ENCODE measurements around the gene CRKL.

The CRKL gene

GRCh38 chr22:20980523-20980922 is 63.3 kb downstream of the CRKL start:
- in situ Hi-C loops (cut with MboI; ENCODE audit: low sequenced_read_pairs): no loop called here

GRCh38 chr22:20980938-20981722 is 63.9 kb downstream of the CRKL start:
- in situ Hi-C loops (cut with MboI; ENCODE audit: low sequenced_read_pairs): no loop called here

DNA sequence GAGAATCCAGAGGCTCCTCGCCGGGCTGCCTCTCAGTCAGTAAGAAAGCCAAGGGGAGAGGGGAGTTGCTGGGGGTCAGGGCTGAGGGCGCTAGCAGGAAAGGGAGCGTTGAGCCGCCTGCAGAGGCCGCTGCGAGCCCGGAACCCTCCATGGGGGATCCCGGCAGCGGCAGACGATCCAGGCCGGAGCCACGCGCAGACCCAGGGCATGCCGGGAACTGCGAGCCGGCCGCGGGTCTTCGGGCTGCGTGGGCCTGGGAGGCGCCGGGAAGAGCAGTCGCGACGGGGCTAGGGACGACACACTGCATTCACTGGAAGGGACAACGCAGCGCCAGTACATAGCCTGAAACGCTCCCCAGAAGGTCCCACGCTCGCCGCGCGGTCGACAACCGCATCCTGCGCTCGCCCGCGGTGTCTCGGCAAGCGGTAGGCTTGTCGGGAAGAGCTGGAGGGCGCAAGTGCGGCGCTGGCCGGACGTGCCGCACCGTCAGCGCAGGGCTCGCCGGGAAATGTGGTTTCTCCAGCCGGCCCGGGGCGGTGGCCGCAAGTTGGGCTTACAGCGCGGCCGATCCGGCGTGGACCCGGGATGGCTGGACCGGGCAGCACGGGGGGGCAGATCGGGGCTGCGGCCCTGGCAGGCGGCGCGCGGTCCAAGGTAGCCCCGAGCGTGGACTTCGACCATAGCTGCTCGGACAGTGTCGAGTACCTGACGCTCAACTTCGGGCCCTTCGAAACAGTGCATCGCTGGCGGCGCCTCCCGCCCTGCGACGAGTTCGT is 64.8 kb downstream of the CRKL start, which contains the start of gene LZTR1:
TSS of gene LZTR1 (plus strand) at position 511 of the 776 bp plus-strand sequence. CDS start at position 586, 75 bp downstream.
- in situ Hi-C loops (cut with MboI; ENCODE audit: low sequenced_read_pairs): no loop called here

DNA sequence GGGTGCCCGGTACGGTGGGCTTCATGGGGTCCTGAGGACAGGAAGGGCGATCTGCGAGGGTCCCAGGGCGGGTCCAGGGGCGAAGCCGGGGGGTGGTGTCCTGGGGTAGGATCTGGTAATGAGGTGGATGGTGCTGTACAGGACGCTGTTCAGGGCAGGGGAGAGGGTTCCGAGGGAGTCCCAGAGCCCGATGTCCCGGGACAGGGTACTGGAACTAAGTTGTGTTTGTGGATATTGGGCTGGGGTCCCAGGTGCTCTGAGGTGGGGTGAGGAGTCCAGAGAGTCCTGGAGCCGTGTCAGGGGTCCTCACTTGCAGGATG is 65.3 kb downstream of the CRKL start:
- in situ Hi-C loops (cut with MboI; ENCODE audit: low sequenced_read_pairs): no loop called here

DNA sequence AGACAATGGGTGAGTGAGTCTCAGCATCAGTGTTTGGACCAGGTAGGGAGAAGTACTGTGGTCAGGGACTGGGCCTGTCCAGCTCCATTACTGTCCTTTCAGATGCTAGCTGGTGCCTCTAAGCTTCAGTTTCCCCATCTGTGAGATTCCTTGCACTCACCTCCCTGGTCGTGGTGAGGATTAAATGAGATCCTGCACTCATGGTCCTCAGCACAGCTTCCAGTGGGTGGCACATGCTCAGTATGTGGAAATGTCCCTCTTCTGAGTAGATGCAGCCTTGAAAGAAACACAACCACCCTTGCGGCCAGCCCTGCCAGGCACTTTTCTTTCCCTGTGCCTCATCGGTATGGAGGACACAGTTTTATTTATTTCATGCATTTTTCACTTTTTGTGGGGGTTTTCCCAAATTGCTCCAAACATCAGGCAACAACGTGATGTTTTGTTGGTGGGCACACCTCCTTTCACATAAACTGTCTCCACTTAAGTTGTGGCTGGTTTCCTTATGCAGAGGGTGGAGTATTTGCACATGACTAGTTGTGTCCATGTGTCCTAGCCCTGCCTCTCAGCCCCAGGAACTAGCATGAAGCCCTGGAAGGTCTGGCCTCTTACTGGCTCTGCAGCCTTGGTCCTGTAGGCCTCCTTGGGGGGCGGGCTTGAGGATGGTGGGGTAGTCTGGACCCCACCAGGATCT is 66.0 kb downstream of the CRKL start:
- in situ Hi-C loops (cut with MboI; ENCODE audit: low sequenced_read_pairs): no loop called here

DNA sequence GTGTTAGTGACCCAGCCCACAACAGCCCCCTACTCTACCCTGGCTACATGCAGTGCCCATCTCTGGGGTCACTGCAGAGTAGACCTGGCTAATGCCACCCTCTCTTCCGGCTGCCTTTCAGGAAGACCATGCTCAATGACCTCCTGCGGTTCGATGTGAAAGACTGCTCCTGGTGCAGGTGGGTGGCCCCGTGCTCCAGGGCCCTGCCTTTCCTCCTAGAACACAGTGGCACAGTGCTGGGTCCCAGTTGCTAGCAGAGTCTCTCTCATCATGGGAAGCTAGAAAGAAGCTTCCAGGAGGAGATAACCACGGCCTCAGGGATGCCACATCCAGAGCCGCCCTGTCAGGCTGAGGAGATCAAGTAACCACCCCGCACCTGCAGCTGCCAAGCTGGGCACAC is 68.5 kb downstream of the CRKL start:
- in situ Hi-C loops (cut with MboI; ENCODE audit: low sequenced_read_pairs): no loop called here

DNA sequence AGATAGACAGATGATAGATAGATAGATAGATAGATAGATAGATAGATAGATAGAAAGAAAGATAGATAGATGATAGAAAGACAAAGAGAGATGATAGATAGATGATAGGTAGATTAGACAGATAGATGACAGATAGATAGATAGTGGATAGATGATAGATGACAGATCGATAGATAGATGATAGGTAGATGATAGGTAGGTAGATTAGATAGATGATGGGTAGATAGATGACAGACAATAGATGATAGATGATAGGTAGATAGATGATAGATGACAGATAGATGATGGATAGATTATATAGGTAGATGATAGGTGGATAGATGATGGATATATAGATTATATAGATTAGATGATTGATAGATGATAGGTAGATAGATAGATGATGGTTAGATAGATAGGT is 69.2 kb downstream of the CRKL start:
- in situ Hi-C loops (cut with MboI; ENCODE audit: low sequenced_read_pairs): no loop called here

DNA sequence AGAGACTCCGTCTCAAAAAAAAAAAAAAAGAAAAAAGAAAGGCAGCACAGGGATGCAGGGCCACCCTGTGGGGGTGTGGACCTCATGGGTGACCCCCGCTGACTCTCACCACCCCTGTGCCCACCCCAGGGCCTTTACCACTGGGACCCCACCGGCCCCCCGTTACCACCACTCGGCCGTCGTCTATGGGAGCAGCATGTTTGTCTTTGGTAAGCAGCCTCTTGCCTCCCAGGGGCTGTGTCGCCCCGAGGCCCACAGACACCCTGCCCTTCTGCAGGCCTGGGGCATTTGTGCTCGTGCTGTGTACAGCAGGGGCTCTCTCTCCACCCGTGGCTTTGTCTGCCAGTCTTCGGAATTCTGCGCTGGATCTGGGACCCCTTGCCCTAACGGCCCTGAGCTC is 70.2 kb downstream of the CRKL start:
- in situ Hi-C loops (cut with MboI; ENCODE audit: low sequenced_read_pairs): no loop called here

DNA sequence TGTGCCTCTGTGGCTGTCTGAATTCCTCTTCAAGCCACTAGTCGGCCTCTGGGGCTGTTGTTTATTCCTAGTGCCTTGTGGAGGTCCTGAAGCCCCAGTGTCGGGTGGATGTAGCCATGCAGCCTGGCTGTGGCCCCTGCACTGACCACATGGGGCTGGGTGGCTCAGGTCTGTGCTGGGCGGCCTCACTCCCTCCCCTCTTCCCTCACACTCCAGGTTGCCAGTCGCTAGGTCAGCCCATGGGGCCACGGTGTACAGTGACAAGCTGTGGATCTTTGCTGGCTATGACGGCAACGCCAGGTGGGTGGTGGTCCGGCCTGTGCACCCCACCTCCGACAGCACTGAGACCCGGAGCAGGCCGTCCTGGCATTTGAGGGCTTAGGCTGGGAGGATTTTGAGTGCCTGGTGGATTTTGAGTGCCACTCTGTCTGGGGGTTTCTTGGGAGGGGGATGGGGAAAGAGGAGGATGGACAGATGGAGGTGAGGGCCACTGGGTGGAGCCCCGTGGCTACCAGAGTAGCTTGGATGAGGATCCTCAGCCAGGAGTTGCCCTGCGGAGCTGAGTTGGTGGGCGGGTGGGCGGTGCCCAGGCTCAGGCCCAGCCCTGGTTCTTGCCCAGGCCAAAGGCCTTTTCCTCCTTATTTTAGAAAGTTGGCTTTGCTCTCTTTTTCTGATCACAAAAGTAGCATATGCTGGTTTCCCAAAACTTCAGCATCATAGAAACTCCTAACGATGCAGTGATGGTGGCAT is 71.5 kb downstream of the CRKL start:
- in situ Hi-C loops (cut with MboI; ENCODE audit: low sequenced_read_pairs): no loop called here

DNA sequence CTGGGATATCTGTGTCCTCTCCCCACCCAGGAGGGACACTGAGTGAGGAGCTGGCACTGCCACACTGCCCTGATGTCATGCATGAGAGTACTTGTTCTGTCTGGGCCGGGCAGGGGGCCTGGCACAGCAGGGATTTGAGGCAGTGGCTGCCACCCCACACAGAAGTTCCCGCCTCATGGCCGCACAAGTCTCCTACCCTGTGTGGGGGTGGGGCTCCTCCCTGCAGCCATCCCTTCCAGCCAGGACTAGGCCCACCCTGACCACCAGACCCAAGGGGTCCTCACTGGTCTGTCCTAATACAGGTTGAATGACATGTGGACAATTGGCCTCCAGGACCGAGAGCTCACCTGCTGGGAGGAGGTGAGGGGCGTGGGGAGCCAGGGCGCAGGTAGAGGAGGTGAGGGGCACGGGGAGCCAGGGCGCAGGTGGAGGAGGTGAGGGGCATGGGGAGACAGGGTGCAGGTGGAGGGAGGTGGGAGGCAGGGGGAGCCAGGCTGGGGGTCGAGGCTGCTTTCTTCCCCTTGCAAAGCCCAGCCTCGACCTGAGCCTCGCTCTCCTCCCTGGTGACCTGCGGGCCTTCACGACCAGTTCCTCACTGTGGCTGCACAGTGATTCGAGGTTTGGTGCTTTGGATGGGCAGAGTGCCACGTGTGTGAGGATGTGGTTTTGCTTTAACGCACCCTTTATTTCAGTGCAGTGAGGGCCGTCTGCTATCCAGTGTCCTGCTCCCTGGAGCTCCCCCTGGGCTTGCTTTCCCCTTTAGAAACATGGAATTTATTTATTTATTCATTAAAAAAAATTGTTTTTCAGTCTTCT is 72.3 kb downstream of the CRKL start:
- in situ Hi-C loops (cut with MboI; ENCODE audit: low sequenced_read_pairs): no loop called here

- in situ Hi-C loops (cut with MboI; ENCODE audit: low sequenced_read_pairs): no loop called here
These were observed 73.3 kb downstream of the CRKL start for GRCh38 chr22:20990184-20991180.

DNA sequence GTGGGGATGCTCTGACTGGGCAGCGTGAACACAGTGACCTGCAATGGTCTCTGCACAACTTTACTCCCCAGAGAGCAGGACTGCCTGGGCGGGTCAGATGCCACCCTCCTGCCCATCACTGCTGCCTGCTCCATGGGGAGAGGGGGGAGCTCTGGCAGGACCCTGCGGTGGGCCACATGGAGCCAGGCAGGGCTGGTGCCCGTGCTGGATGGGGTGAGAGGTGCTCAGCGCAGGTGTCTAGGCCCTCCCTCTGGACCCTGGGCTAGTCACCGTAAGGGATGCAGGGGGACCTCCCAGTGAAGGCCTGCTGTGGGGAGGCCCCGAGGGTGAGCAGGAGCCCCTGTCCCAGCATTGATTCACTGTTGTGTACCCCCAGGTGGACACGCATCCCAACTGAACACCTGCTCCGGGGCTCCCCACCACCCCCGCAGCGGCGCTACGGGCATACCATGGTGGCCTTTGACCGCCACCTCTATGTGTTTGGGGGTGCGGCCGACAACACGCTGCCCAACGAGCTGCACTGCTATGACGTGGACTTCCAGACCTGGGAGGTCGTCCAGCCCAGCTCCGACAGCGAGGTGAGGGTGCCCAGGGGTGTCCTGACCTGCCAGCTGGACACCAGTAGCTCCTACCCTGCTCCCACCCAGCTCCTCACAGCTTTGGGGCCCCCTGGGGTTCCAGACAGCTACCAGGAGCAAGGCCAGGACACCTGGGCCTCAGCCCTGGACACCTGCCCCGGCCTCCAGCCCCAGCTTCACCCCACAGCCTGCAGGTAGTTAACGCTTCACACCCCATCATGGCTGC is 74.2 kb downstream of the CRKL start:
- in situ Hi-C loops (cut with MboI; ENCODE audit: low sequenced_read_pairs): no loop called here

GRCh38 chr22:20992056-20992442 is 74.8 kb downstream of the CRKL start:
- in situ Hi-C loops (cut with MboI; ENCODE audit: low sequenced_read_pairs): no loop called here

DNA sequence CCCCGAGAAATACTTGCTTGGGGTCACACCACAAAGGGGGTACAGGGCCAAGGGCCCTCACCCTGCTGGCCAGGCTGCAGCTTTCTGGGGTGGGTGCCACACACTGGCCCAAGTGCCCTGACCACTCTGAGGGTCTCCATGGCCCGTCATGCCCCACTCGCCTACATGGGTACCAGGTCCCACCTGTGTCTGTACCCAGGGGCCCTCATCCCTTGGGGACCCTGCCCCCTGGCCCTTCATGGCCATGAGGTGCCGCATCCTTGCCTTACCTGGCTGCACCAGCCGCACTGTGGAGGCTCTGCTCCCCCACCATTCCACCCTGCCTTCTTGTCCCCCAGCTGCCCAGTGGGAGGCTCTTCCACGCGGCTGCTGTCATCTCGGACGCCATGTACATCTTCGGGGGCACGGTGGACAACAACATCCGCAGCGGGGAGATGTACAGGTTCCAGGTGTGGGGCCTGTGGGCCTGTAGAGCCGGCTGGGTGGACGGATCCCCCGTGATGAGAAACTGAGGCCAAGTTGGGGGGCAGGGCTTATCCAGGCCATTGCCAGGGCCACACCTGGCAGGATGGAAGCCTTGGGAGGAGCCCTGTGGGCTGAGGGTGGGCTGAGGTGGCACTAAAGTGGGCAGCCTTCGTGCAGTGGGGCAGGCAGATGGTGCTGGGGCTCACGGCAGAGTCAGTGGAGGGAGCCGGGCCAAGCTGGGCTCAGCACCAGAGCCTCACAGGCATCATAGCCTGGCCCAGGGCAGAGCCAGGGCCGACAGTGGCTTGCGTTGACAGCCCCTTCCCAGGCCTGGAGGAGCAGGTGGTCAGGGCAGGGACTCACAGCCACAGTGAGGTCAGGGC is 75.5 kb downstream of the CRKL start:
- in situ Hi-C loops (cut with MboI; ENCODE audit: low sequenced_read_pairs): no loop called here

GRCh38 chr22:20993304-20994127 is 76.3 kb downstream of the CRKL start:
- in situ Hi-C loops (cut with MboI; ENCODE audit: low sequenced_read_pairs): no loop called here

- in situ Hi-C loops (cut with MboI; ENCODE audit: low sequenced_read_pairs): no loop called here
These were observed 77.1 kb downstream of the CRKL start for GRCh38 chr22:20994128-20994901.

Measured in HL-60/S4 treated with phorbol 12-myristate 13-acetate at 8.2 ng/mL for 4 days and 3 days (cell line).